KMS-11 (cell line): Measurements from ENCODE around the gene CASP9.
"Not testable (repeated sequence)": the region's sequence is repeated elsewhere in the genome, so short reads cannot be mapped to it uniquely, and the experiment has no call there.

ENCODE experiments used
- H2AFZ ChIP-seq: fragments of 200-600 bp; sonication (generic); 2 replicates; pipeline ENCODE4 v1.6.1; 2016; ENCODE audit warnings: antibody characterized with exemption, mixed run types, low read depth
- H3K27ac ChIP-seq: fragments of 200-600 bp; sonication (generic); 2 replicates; pipeline ENCODE4 v1.6.1; 2016; ENCODE audit warnings: mild to moderate bottlenecking, mixed run types
- H3K27me3 ChIP-seq: fragments of 200-600 bp; sonication (generic); 2 replicates; pipeline ENCODE4 v1.6.1; 2017; ENCODE audit warnings: mild to moderate bottlenecking, low read depth, mixed run types, moderate library complexity; ENCODE audit not compliant: insufficient read depth
- H3K36me3 ChIP-seq: fragments of 200-600 bp; sonication (generic); 2 replicates; pipeline ENCODE4 v1.6.1; 2017; ENCODE audit warnings: mild to moderate bottlenecking, mixed run types; ENCODE audit not compliant: insufficient read depth
- H3K4me1 ChIP-seq: fragments of 200-600 bp; sonication (generic); 2 replicates; pipeline ENCODE4 v1.6.1; 2016; ENCODE audit warnings: mild to moderate bottlenecking, low read depth, mixed run types; ENCODE audit not compliant: poor library complexity, severe bottlenecking
- H3K4me2 ChIP-seq: fragments of 200-600 bp; sonication (generic); 2 replicates; pipeline ENCODE4 v1.7.0; 2016; ENCODE audit warnings: mild to moderate bottlenecking, mixed run types
- H3K4me3 ChIP-seq: fragments of 200-600 bp; sonication (generic); IDR thresholded peaks from 2 replicates; pipeline ENCODE4 v1.6.1; 2017; ENCODE audit warnings: low read depth, low read length, mixed read lengths; ENCODE audit not compliant: insufficient read depth
- H3K79me2 ChIP-seq: fragments of 200-600 bp; sonication (generic); 2 replicates; pipeline ENCODE4 v1.6.1; 2016; ENCODE audit warnings: low read depth, mixed run types; ENCODE audit not compliant: insufficient read depth
- H3K9ac ChIP-seq: fragments of 200-600 bp; sonication (generic); 2 replicates; pipeline ENCODE4 v1.6.1; 2016; ENCODE audit warnings: mild to moderate bottlenecking, mixed run types
- H4K20me1 ChIP-seq: fragments of 200-600 bp; sonication (generic); 2 replicates; pipeline ENCODE4 v1.6.1; 2016; ENCODE audit warnings: mild to moderate bottlenecking, mixed run types; ENCODE audit not compliant: insufficient read depth
- TF ChIP-seq, protein P1 (sequence below): fragments of 200-600 bp; sonication (generic); conservative IDR thresholded peaks from 2 replicates; pipeline ENCODE4 v1.6.1; 2017; ENCODE audit warnings: low read depth, mild to moderate bottlenecking, antibody characterized with exemption, low read length, moderate library complexity, mixed read lengths

Gene CASP9

DNA sequence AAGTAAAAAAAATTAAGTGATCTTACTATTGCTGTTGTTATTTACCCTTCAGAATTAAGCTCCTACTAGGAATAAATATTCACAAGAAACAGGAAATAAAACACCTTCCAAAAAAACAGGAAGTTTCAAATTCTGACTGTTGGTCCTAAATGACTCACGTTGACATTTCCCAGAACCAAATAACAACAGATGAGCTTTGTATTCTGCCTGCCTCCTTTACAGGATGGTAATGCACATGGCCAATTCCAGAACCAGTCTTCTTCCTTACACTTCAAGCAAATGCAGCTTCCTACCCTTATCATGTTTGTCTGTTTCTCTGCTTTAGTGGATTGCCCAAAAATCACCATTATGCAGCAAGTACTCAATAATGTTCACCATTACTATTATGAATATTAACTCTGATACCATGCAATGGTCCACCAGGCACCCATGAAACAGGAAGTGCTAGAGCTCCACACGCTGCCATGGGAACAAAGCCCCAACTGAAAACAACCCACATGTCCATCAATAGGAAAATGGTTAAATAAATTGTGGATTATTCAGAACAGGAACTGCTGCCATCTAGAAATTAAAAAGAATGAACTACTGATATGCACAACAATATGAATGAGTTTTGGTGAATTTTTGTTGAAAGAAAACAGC, 8.9 kb downstream of the CASP9 start:
- no peak overlapping the region for H3K9ac ChIP-seq
- no peaks in the 10 kb centered on the region for H3K4me1 ChIP-seq
- H3K36me3 ChIP-seq = no peaks in the 10 kb centered on the region
- no peak overlapping the region for H2AFZ ChIP-seq
- no peak overlapping the region for H3K4me3 ChIP-seq
- no peak overlapping the region for H3K4me2 ChIP-seq
- H4K20me1 ChIP-seq = no peaks in the 10 kb centered on the region
- TF ChIP-seq, protein P1, sequence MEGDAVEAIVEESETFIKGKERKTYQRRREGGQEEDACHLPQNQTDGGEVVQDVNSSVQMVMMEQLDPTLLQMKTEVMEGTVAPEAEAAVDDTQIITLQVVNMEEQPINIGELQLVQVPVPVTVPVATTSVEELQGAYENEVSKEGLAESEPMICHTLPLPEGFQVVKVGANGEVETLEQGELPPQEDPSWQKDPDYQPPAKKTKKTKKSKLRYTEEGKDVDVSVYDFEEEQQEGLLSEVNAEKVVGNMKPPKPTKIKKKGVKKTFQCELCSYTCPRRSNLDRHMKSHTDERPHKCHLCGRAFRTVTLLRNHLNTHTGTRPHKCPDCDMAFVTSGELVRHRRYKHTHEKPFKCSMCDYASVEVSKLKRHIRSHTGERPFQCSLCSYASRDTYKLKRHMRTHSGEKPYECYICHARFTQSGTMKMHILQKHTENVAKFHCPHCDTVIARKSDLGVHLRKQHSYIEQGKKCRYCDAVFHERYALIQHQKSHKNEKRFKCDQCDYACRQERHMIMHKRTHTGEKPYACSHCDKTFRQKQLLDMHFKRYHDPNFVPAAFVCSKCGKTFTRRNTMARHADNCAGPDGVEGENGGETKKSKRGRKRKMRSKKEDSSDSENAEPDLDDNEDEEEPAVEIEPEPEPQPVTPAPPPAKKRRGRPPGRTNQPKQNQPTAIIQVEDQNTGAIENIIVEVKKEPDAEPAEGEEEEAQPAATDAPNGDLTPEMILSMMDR = no peak
- no peaks in the 10 kb centered on the region for H3K79me2 ChIP-seq
- H3K27ac ChIP-seq = no peak overlapping the region
- no peaks in the 10 kb centered on the region for H3K27me3 ChIP-seq

DNA sequence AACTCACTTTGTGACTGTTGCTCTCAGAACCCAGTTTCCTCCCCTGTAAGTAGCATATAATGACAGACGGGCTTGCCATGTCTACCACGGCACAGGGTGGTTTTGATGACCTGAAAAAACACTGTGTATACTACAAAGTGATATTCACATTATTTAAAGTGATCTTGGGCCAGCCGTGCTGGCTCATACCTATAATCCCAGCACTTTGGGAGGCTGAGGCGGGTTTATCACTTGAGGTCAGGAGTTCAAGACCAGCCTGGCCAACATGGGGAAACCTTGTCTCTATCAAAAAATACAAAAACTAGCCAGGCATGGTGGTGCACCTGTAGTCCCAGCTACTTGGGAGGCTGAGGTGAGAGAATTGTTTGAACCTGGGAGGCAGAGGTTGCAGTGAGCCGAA, 9.5 kb downstream of the CASP9 start:
- not testable (repeated sequence) for H3K27me3 ChIP-seq, H3K27ac ChIP-seq

DNA sequence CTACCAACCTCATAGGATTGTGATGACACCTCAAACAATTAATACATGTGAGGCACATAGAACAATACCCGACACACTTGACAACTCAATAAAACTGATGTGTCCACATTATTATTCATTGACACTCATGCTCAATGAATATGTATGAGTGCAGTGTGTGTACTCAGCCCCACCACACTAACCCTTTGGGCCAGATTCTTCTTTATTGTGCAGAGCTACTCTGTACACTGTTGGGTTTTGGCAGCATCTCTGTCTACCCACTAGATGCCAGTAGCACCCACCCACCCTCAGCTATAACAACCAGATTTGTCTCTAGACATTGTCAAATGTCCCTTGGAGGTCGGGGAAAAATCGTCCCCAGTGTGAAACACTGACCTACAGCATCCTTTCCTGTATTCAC, 10.1 kb downstream of the CASP9 start:
- Histone ChIP-seq H2AFZ (no peak overlapping the region), H3K9ac (no peak overlapping the region), H3K4me2 (no peak overlapping the region), H3K4me3 (no peak overlapping the region), H4K20me1 (no peaks in the 10 kb centered on the region), H3K27ac (no peak overlapping the region), H3K79me2 (no peaks in the 10 kb centered on the region), H3K36me3 (no peaks in the 10 kb centered on the region), H3K4me1 (no peaks in the 10 kb centered on the region), H3K27me3 (no peaks in the 10 kb centered on the region)
- TF ChIP-seq, protein P1 = no peak

More for the DNA sequence above, 9.5 kb downstream of the CASP9 start:
- H3K4me1 ChIP-seq, H3K36me3 ChIP-seq, H4K20me1 ChIP-seq, H3K4me2 ChIP-seq, H3K9ac ChIP-seq, H3K4me3 ChIP-seq, H2AFZ ChIP-seq, H3K79me2 ChIP-seq: not testable (repeated sequence)

DNA sequence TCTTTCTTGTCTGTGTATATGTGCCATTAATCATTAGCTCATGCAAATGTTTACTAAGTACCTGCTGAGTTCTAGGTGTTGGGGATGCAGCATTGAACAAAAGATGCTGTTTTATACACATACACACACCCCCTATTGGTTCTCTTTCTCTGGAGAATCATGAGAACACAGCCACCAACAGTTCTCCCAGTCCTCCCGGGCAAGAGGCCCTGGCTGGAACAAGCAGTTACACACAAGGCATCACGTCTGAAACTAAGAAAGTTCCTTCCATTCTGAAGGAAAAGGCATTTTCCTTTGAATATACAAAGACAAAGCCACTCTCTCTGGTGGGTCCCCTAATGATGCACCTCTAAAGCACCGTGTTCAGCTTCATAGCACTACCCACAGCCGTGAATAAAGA, 10.8 kb downstream of the CASP9 start:
- TF ChIP-seq, protein P1 = no peak
- H3K27ac ChIP-seq = no peak overlapping the region
- no peak overlapping the region for H3K9ac ChIP-seq
- no peaks in the 10 kb centered on the region for H4K20me1 ChIP-seq
- no peaks in the 10 kb centered on the region for H3K4me1 ChIP-seq
- no peak overlapping the region for H3K4me3 ChIP-seq
- H3K27me3 ChIP-seq = no peaks in the 10 kb centered on the region
- no peaks in the 10 kb centered on the region for H3K79me2 ChIP-seq
- no peaks in the 10 kb centered on the region for H3K36me3 ChIP-seq
- H3K4me2 ChIP-seq = no peak overlapping the region
- no peak overlapping the region for H2AFZ ChIP-seq

DNA sequence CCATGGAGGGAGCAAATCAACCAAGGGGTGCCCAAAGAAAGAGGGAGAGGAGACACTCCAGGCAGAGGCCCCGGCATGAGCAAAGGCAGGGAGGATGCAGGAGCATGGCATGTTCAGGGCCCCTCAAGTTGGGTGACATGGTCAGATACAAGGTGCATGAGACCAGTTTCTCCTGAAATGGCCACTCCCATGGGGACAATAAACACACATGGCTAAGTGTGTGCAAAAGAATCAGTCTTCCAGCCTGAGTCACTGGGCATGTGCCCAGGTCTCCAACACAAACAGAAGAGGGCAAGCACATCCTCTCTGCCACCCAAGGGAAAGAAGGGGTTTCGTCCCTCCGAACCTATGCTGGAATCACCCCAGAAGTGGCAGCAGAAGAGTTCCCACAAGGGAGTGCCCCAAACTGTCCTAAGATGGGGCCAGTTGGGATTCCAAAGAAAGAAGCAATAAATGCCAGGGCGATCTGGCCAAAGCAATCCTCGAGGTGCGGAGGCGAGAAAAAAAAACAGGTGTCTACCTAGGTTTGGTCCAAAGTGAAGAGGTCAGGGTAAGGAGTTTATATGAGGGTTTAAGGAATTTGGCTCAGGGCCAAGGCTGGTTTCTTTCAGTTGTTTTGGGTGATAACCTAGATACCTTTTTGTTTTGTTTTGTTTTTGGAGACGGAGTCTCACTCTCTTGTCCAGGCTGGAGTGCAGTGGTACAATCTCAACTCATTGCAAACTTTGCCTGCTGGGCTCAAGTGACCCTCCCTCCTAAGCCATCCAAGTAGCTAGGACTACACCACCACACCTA, 13.2 kb downstream of the CASP9 start:
- Histone ChIP-seq H3K27ac (no peak overlapping the region), H3K36me3 (no peaks in the 10 kb centered on the region), H3K4me1 (no peaks in the 10 kb centered on the region), H3K4me3 (no peak overlapping the region), H2AFZ (no peak overlapping the region), H4K20me1 (no peaks in the 10 kb centered on the region), H3K27me3 (no peaks in the 10 kb centered on the region), H3K9ac (no peak overlapping the region), H3K4me2 (no peak overlapping the region), H3K79me2 (no peaks in the 10 kb centered on the region)
- TF ChIP-seq, protein P1 = no peak
